ENCODE measurements around the gene NSD1.
A peak's percentile ranks its signal among the peaks of the same experiment; 100 is the strongest.

NSD1 gene

GRCh38 chr5:177096162-177097015, 37.2 kb upstream of the NSD1 start:
- no peak for DNase-seq

GRCh38 chr5:177097016-177097985, 36.3 kb upstream of the NSD1 start:
- no peak for DNase-seq

- no peak for DNase-seq
Observed at GRCh38 chr5:177098120-177098469, 35.5 kb upstream of the NSD1 start.

GRCh38 chr5:177098470-177099141, 35.0 kb upstream of the NSD1 start:
- peak in 24 of 51 donors; percentile 6 to 54 (median 27) for DNase-seq

- no peak for DNase-seq
Observed at GRCh38 chr5:177099422-177100093, 34.0 kb upstream of the NSD1 start.

GRCh38 chr5:177100714-177101121, 32.9 kb upstream of the NSD1 start:
- no peak for DNase-seq

- no peak for DNase-seq
Observed at GRCh38 chr5:177103523-177104253, 29.9 kb upstream of the NSD1 start.

GRCh38 chr5:177105691-177106476, 27.7 kb upstream of the NSD1 start:
- DNase-seq: no peak

- DNase-seq: no peak
Observed at GRCh38 chr5:177107159-177107558, 26.4 kb upstream of the NSD1 start.

GRCh38 chr5:177109810-177110209, 23.8 kb upstream of the NSD1 start:
- no peak for DNase-seq

- DNase-seq: peak in 37 of 51 donors; percentile 8 to 71 (median 39)
Observed at GRCh38 chr5:177111720-177112394, 21.7 kb upstream of the NSD1 start.

GRCh38 chr5:177112589-177113220, 20.9 kb upstream of the NSD1 start:
- no peak for DNase-seq

GRCh38 chr5:177113566-177114424, 19.8 kb upstream of the NSD1 start:
- DNase-seq: peak in 50 of 51 donors; percentile 9 to 87 (median 52)

GRCh38 chr5:177116631-177117373, 16.8 kb upstream of the NSD1 start:
- DNase-seq: peak; percentile 37 to 93 (median 82)

- no peak for DNase-seq
Observed at GRCh38 chr5:177117441-177118045, 16.0 kb upstream of the NSD1 start.

GRCh38 chr5:177122566-177122965, 11.0 kb upstream of the NSD1 start:
- DNase-seq: no peak

All from hypothalamus (tissue), 51 donors.